ENCODE data around the gene UNCX. TPM values are rescaled to one million over a fixed set of nuclear protein-coding genes. Genes with fewer than 3 reads are reported as not detected.
"Not testable (repeated sequence)": the region's sequence is repeated elsewhere in the genome, so short reads cannot be mapped to it uniquely, and the experiment has no call there.

UNCX gene
- total RNA-seq, 2 donors from 2014 or later: not detected

DNA sequence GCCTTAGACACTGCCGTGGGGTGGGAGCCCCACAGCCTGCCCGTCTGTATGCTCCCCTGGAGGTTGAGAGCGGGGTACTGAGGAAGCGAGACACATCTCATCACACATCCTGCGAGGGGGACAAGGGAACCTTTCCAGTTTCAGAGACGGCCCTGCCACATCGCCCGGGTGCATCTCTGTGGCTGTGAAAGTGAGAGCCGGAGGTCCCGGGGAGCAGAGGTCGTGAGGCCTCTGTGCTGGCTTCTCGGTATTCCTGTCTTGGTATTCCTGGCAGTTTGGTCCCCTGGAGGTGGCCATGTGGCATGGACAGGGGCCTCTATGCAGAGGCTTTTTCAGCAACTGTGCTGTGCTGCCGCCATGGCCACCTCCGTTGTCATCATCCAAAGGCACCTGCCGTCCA lies 30.8 kb upstream of the UNCX start:
- H3K27me3 ChIP-seq (replicated peaks; ENCODE audit: insufficient read depth): peaks cover 4% of the 10 kb centered on the region
- no peaks in the 10 kb centered on the region for H3K36me3 ChIP-seq
- TF ChIP-seq POLR2AphosphoS5 (IDR thresholded peaks at IDR 0.05): no peak
- TF ChIP-seq, protein P1, sequence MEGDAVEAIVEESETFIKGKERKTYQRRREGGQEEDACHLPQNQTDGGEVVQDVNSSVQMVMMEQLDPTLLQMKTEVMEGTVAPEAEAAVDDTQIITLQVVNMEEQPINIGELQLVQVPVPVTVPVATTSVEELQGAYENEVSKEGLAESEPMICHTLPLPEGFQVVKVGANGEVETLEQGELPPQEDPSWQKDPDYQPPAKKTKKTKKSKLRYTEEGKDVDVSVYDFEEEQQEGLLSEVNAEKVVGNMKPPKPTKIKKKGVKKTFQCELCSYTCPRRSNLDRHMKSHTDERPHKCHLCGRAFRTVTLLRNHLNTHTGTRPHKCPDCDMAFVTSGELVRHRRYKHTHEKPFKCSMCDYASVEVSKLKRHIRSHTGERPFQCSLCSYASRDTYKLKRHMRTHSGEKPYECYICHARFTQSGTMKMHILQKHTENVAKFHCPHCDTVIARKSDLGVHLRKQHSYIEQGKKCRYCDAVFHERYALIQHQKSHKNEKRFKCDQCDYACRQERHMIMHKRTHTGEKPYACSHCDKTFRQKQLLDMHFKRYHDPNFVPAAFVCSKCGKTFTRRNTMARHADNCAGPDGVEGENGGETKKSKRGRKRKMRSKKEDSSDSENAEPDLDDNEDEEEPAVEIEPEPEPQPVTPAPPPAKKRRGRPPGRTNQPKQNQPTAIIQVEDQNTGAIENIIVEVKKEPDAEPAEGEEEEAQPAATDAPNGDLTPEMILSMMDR (IDR thresholded peaks at IDR 0.05): no peak
- TF ChIP-seq POLR2A (IDR thresholded peaks at IDR 0.05): no peak
- H3K27ac ChIP-seq: no peak overlapping the region
- WGBS: 87% methylated on average over 12 of the region's 15 CpGs
- DNase-seq (ENCODE audit: low spot score): no peak
- no peaks in the 10 kb centered on the region for H3K9me3 ChIP-seq
- no peaks in the 10 kb centered on the region for H3K4me1 ChIP-seq (replicated peaks)
- no peak overlapping the region for H3K4me3 ChIP-seq
- intact Hi-C loops (cut with DNase I): no loop called here

DNA sequence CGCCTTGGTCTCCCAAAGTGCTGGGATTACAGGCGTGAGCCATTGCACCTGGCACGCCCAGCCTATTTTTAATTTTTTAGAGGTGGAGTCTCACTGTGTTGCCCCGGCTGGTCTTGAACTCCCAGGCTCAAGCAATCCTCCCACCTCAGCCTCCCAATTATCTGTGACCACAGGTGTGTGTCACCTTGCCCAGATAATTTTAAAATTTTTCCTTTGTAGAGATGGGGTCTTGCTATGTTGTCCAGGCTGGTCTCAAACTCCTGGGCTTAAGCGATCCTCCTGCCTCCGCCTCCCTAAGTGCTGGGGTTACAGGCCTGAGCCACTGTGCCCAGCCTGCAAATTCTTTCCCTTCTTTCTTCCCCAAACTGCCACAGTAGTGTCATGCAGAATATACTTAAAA lies 29.8 kb upstream of the UNCX start:
- H3K27me3 ChIP-seq (replicated peaks; ENCODE audit: insufficient read depth); H3K27ac ChIP-seq; H3K4me1 ChIP-seq (replicated peaks); DNase-seq (ENCODE audit: low spot score); intact Hi-C loops (cut with DNase I); H3K9me3 ChIP-seq; H3K36me3 ChIP-seq; H3K4me3 ChIP-seq: not testable (repeated sequence)
- WGBS: 94% methylated on average over 6 of the region's 6 CpGs

DNA sequence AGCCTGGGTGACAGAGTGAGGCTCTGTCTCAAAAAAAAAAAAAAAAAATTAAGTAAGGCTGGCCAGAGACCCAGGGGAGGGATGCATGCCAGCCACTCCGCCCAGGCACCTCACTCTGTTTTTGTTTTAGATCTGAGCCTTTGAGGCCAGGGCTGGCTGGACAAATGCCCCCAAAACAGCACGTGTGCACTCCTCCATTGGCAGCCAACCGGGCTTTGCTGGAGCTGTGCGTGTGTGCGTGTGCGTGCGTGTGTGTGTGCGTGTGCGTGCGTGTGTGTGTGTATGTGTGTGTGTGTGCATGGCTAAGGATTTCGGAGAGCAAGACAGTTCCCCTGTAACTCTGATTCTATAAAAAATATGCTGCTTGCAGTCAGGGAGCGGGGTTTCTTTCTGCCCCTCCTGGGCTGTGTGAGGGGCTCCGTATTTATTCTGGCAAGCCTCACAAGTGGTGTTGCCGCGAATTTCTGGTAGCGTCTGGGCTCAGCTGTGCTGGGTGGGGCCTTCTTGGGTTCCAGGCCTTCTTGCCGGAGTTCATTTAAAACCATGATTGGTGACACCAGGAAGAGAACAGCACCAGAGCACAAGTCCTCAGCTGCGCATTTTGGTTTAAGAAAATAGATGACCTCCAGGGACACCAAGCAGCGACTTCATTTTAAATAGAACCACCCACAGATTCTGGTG lies 28.1 kb upstream of the UNCX start:
- 38% methylated on average over 19 of the region's 19 CpGs for WGBS
- TF ChIP-seq POLR2A (IDR thresholded peaks at IDR 0.05) (no peak), POLR2AphosphoS5 (IDR thresholded peaks at IDR 0.05) (no peak)
- TF ChIP-seq, protein P1 (IDR thresholded peaks at IDR 0.05): no peak
- H3K9me3 ChIP-seq: no peaks in the 10 kb centered on the region
- no peak overlapping the region for H3K4me3 ChIP-seq
- intact Hi-C loops (cut with DNase I): no loop called here
- H3K4me1 ChIP-seq (replicated peaks): no peaks in the 10 kb centered on the region
- DNase-seq (ENCODE audit: low spot score): no peak
- no peaks in the 10 kb centered on the region for H3K36me3 ChIP-seq
- no peak overlapping the region for H3K27ac ChIP-seq
- H3K27me3 ChIP-seq (replicated peaks; ENCODE audit: insufficient read depth): peaks cover 4% of the 10 kb centered on the region

DNA sequence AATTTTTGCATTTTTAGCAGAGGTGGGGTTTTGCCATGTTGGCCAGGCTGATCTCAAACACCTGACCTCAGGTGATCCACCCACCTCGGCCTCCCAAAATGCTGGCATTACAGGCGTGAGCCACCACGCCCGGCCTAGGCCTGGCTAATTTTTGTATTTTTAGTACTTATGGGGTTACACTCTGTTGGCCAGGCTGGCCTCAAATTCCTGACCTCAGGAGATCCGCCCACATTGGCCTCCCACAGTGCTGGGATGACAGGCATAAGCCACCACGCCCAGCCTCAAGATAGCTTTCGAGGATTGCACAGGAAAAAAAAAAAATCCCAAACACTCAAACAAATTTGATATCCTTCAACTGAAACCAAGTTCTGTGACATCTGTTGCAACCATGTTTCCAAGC lies 26.9 kb upstream of the UNCX start:
- intact Hi-C loops (cut with DNase I); H3K9me3 ChIP-seq; H3K4me3 ChIP-seq; DNase-seq (ENCODE audit: low spot score); H3K27me3 ChIP-seq (replicated peaks; ENCODE audit: insufficient read depth); H3K27ac ChIP-seq; H3K4me1 ChIP-seq (replicated peaks); H3K36me3 ChIP-seq: not testable (repeated sequence)
- 92% methylated on average over 7 of the region's 7 CpGs for WGBS

DNA sequence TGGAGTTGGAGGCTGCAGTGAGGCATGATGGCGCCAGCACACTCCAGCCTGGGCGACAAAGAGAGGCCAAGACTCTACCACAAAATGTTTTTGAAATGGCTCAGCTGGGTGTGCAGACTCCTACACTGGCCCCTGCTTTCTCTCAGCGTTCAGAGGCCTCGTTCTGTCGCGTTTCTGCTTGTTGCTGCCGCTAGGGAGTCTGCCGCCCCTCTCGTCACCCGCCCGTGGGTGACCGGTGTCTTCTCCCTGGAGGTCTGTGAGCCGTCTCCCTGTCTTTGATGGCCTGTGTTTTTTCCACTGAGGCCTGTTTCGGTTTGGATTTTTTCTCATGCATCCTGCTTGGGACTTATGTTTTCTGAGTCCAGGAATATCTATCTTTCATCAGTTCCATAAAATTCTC lies 23.6 kb upstream of the UNCX start:
- 77% methylated on average over 14 of the region's 14 CpGs for WGBS
- TF ChIP-seq POLR2A (IDR thresholded peaks at IDR 0.05) (no peak), POLR2AphosphoS5 (IDR thresholded peaks at IDR 0.05) (no peak)
- TF ChIP-seq, protein P1 (IDR thresholded peaks at IDR 0.05): no peak
- no peaks in the 10 kb centered on the region for H3K4me1 ChIP-seq (replicated peaks)
- peaks cover 15% of the 10 kb centered on the region for H3K27me3 ChIP-seq (replicated peaks; ENCODE audit: insufficient read depth)
- no peaks in the 10 kb centered on the region for H3K9me3 ChIP-seq
- no peak for DNase-seq (ENCODE audit: low spot score)
- no peaks in the 10 kb centered on the region for H3K36me3 ChIP-seq
- no peak overlapping the region for H3K27ac ChIP-seq
- intact Hi-C loops (cut with DNase I): no loop called here
- H3K4me3 ChIP-seq: no peak overlapping the region

DNA sequence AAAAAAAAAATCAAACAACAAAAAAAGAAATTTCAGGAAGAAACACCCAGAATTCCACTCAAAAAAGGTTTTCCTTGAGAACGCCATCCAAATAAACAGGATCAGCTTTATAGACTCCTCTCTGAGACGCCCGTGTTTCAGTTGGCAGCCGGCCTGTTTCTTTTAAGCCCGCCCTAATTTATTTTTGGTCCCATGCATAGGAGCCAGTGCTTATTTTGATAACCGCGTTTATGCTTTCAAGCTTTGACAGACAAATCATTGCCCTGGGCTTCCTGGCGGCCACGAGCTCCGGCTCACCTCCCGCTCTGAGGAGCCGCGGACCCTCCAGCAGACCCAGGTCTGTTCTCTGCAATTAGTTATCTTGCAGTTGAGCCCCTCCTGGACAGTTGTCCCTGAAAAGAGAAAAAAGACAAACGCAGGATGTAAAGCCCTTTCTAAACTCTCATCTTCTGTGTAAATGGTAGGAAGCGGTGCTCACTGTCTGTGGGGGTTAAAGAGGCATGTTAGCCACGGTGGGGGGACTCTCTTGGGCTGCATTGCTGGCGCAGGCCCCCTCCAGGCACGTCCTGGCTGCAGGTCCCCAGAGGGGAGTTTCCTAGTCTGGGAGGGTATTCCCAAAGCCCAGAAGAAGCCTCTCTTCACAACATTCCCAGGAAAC lies 22.2 kb upstream of the UNCX start:
- peaks cover 15% of the 10 kb centered on the region for H3K27me3 ChIP-seq (replicated peaks; ENCODE audit: insufficient read depth)
- peak; percentile 44 for DNase-seq (ENCODE audit: low spot score)
- TF ChIP-seq POLR2AphosphoS5 (IDR thresholded peaks at IDR 0.05) (peak; percentile 36), POLR2A (IDR thresholded peaks at IDR 0.05) (no peak)
- TF ChIP-seq, protein P1 (IDR thresholded peaks at IDR 0.05): no peak
- H3K27ac ChIP-seq: no peak overlapping the region
- no peak overlapping the region for H3K4me3 ChIP-seq
- H3K4me1 ChIP-seq (replicated peaks): no peaks in the 10 kb centered on the region
- intact Hi-C loops (cut with DNase I): no loop called here
- no peaks in the 10 kb centered on the region for H3K36me3 ChIP-seq
- H3K9me3 ChIP-seq: no peaks in the 10 kb centered on the region
- WGBS: 7% methylated on average over 18 of the region's 18 CpGs
